Tibial nerve (tissue), 4 donors: ENCODE results near the gene CHN2.

ENCODE experiments used
- CTCF ChIP-seq, 5 experiments: fragments of 200-600 bp in 3 of 5; fragments of 450-650 bp in 2 of 5; sonication (generic) in 3 of 5; IDR thresholded peaks; one replicate each; pipeline ENCODE4 v1.5.1; 2016 to 2019; ENCODE audit warnings: antibody characterized with exemption in 5 of 5, mild to moderate bottlenecking in 3 of 5, moderate library complexity in 2 of 5
- EP300 ChIP-seq, 2 donors: sonication (generic); formaldehyde crosslinking; IDR thresholded peaks; one replicate each; pipeline ENCODE4 v1.6.1; 2017; ENCODE audit warnings: antibody characterized with exemption in 2 of 2, mild to moderate bottlenecking in 1 of 2
- POLR2A ChIP-seq, 2 donors: fragments of 450-650 bp; IDR thresholded peaks; one replicate each; pipeline ENCODE4 v1.6.1; 2017; ENCODE audit warnings: antibody characterized with exemption in 2 of 2, mild to moderate bottlenecking in 2 of 2, moderate library complexity in 2 of 2

- TF ChIP-seq POLR2A (IDR thresholded peaks at IDR 0.05) (no peak), CTCF (IDR thresholded peaks at IDR 0.05) (no peak), EP300 (IDR thresholded peaks at IDR 0.05) (no peak)
These were observed 247.6 kb downstream of the CHN2 start for GRCh38 chr7:29442146-29442545.
